T-helper 9 cell (primary cell): ENCODE results near the gene MC1R.

Experiments
- DNase-seq: peaks from one replicate; pipeline ENCODE4 v3.0.0-alpha.2; 2020

Gene MC1R

GRCh38 chr16:89897204-89897603, 21.5 kb upstream of the MC1R start:
- DNase-seq, result no peak

- no peak for DNase-seq
These were observed 20.3 kb upstream of the MC1R start for GRCh38 chr16:89898201-89898967.

GRCh38 chr16:89899879-89900481, 18.7 kb upstream of the MC1R start:
- DNase-seq, result no peak

GRCh38 chr16:89900885-89901284, 17.8 kb upstream of the MC1R start:
- DNase-seq, result no peak

GRCh38 chr16:89902980-89903379, 15.7 kb upstream of the MC1R start:
- DNase-seq, result no peak

- DNase-seq, result no peak
These were observed 14.7 kb upstream of the MC1R start for GRCh38 chr16:89903908-89904515.

- DNase-seq, result no peak
These were observed 13.8 kb upstream of the MC1R start for GRCh38 chr16:89904606-89905510.

- no peak for DNase-seq
These were observed 13.0 kb upstream of the MC1R start for GRCh38 chr16:89905511-89906139.

- no peak for DNase-seq
These were observed 12.3 kb upstream of the MC1R start for GRCh38 chr16:89906140-89907025.

GRCh38 chr16:89907055-89907814, 11.4 kb upstream of the MC1R start:
- no peak for DNase-seq

- no peak for DNase-seq
These were observed 10.4 kb upstream of the MC1R start for GRCh38 chr16:89908236-89908635.

- peak; percentile 63 for DNase-seq
These were observed 8.6 kb upstream of the MC1R start for GRCh38 chr16:89909777-89910716.

GRCh38 chr16:89910717-89911354, 7.8 kb upstream of the MC1R start:
- no peak for DNase-seq

- no peak for DNase-seq
These were observed 7.3 kb upstream of the MC1R start for GRCh38 chr16:89911375-89911774.

- no peak for DNase-seq
These were observed 6.5 kb upstream of the MC1R start for GRCh38 chr16:89912143-89912542.

GRCh38 chr16:89912627-89913026, 6.0 kb upstream of the MC1R start:
- DNase-seq, result no peak

- DNase-seq, result no peak
These were observed 5.0 kb upstream of the MC1R start for GRCh38 chr16:89913408-89914387.
